GM20000 (cell line): ENCODE measurements around the gene CXADR.

Source experiments
- DNase-seq: peaks from one replicate; pipeline ENCODE4 v3.0.0; 2012; ENCODE audit warnings: low spot score
- CTCF ChIP-seq: IDR thresholded peaks from 2 replicates; pipeline ENCODE4 v1.5.1; 2012; ENCODE audit warnings: mild to moderate bottlenecking, control low read depth; ENCODE audit errors: extremely low read depth, missing control alignments

Gene CXADR

GRCh38 chr21:17580319-17580718, 67.5 kb downstream of the CXADR start:
- TF ChIP-seq CTCF: no peak

GRCh38 chr21:17583898-17584297, 71.1 kb downstream of the CXADR start:
- no peak for DNase-seq
- no peak for TF ChIP-seq CTCF

More at GRCh38 chr21:17580319-17580718, 67.5 kb downstream of the CXADR start:
- DNase-seq: no peak

- no peak for DNase-seq
- TF ChIP-seq CTCF: peak; percentile 29
These were observed 73.1 kb downstream of the CXADR start for GRCh38 chr21:17585875-17586450.

- no peak for DNase-seq
These were observed 77.6 kb downstream of the CXADR start for GRCh38 chr21:17590430-17590829.

GRCh38 chr21:17597680-17598079, 84.8 kb downstream of the CXADR start:
- no peak for TF ChIP-seq CTCF
- DNase-seq: no peak

More at GRCh38 chr21:17590430-17590829, 77.6 kb downstream of the CXADR start:
- no peak for TF ChIP-seq CTCF

- TF ChIP-seq CTCF: no peak
These were observed 85.6 kb downstream of the CXADR start for GRCh38 chr21:17598437-17598836.

GRCh38 chr21:17602874-17603273, 90.0 kb downstream of the CXADR start:
- no peak for TF ChIP-seq CTCF
- DNase-seq: no peak

More at GRCh38 chr21:17598437-17598836, 85.6 kb downstream of the CXADR start:
- DNase-seq: peak; percentile 24
